Tibial artery (tissue), 4 donors: ENCODE data around the gene GBE1.

ENCODE experiments used
- DNase-seq, 2 donors: peaks; one replicate each; pipeline ENCODE4 v3.0.0-alpha.2; 2019
- H3K27ac ChIP-seq, 2 donors: fragments of 200-600 bp; sonication (generic) in 1 of 2; 1 replicate in 1 of 2; 2 replicates in 1 of 2; pipeline ENCODE4 v1.5.1; 2018 to 2019; ENCODE audit warnings: mild to moderate bottlenecking in 1 of 2
- H3K27me3 ChIP-seq, 2 donors: fragments of 200-600 bp; sonication (generic) in 1 of 2; one replicate each; pipeline versions ENCODE4 v1.5.1 to v1.6.0; 2016 to 2019
- H3K36me3 ChIP-seq, 3 donors: fragments of 200-600 bp; sonication (generic) in 2 of 3; one replicate each; pipeline ENCODE4 v1.5.1; 2016 to 2019; ENCODE audit warnings: mild to moderate bottlenecking in 2 of 3
- H3K4me1 ChIP-seq, 4 donors: fragments of 200-600 bp; sonication (generic) in 2 of 4; 1 replicate in 3 of 4; 2 replicates in 1 of 4; pipeline ENCODE4 v1.5.1; 2016 to 2019
- H3K4me3 ChIP-seq, 2 donors: fragments of 200-600 bp; sonication (generic) in 1 of 2; 1 replicate in 1 of 2; 2 replicates in 1 of 2; pipeline ENCODE4 v1.5.1; 2018 to 2019; ENCODE audit warnings: mild to moderate bottlenecking in 2 of 2
- H3K9me3 ChIP-seq, 3 donors: fragments of 200-600 bp; sonication (generic) in 1 of 3; one replicate each; pipeline ENCODE4 v1.5.1; 2016 to 2019
- CTCF ChIP-seq, 2 experiments: fragments of 200-600 bp in 1 of 2; fragments of 450-650 bp in 1 of 2; IDR thresholded peaks; one replicate each; pipeline ENCODE4 v1.5.1; 2017 to 2019; ENCODE audit warnings: antibody characterized with exemption in 2 of 2, mild to moderate bottlenecking in 1 of 2, moderate library complexity in 1 of 2
- intact Hi-C: fragments of 100-400 bp; cut with DNase I; formaldehyde crosslinking; loops from one replicate; pipeline ENCODE4 v1.15.0; 2023; ENCODE audit warnings: low total_unique reads

Gene GBE1

GRCh38 chr3:81689617-81690016, 71.8 kb downstream of the GBE1 start:
- Histone ChIP-seq H3K4me1 (peaks cover 0 to 4% (median 0%) of the 10 kb centered on the region in 4 donors), H3K4me3 (no peak overlapping the region), H3K36me3 (peaks cover 4 to 10% (median 5%) of the 10 kb centered on the region in 3 donors), H3K27ac (no peak overlapping the region), H3K9me3 (no peaks in the 10 kb centered on the region), H3K27me3 (no peaks in the 10 kb centered on the region)
- no peak for DNase-seq
- intact Hi-C loops, result no loop called here
- TF ChIP-seq CTCF (IDR thresholded peaks at IDR 0.05), result no peak

- Histone ChIP-seq H3K36me3 (peaks cover 0 to 17% (median 10%) of the 10 kb centered on the region in 3 donors), H3K4me1 (peaks cover 0 to 6% (median 0%) of the 10 kb centered on the region in 4 donors), H3K27me3 (no peaks in the 10 kb centered on the region), H3K27ac (no peak overlapping the region), H3K9me3 (no peaks in the 10 kb centered on the region), H3K4me3 (no peak overlapping the region)
- intact Hi-C loops, result no loop called here
- TF ChIP-seq CTCF (IDR thresholded peaks at IDR 0.05), result no peak
- DNase-seq, result no peak
Observed at GRCh38 chr3:81684751-81685395, 76.6 kb downstream of the GBE1 start.

GRCh38 chr3:81676706-81677456, 84.6 kb downstream of the GBE1 start:
- H3K27ac ChIP-seq, result no peak overlapping the region
- peaks cover 0 to 6% (median 0%) of the 10 kb centered on the region in 4 donors for H3K4me1 ChIP-seq
- TF ChIP-seq CTCF (IDR thresholded peaks at IDR 0.05), result no peak
- H3K9me3 ChIP-seq, result no peaks in the 10 kb centered on the region
- peaks cover 0 to 8% (median 0%) of the 10 kb centered on the region in 3 donors for H3K36me3 ChIP-seq
- no peak overlapping the region for H3K4me3 ChIP-seq
- intact Hi-C loops, result no loop called here
- H3K27me3 ChIP-seq, result no peaks in the 10 kb centered on the region
- DNase-seq, result no peak

- Histone ChIP-seq H3K4me1 (peaks cover 0 to 6% (median 0%) of the 10 kb centered on the region in 4 donors), H3K27ac (no peak overlapping the region), H3K36me3 (peaks cover 0 to 4% (median 0%) of the 10 kb centered on the region in 3 donors), H3K4me3 (no peak overlapping the region), H3K9me3 (no peaks in the 10 kb centered on the region), H3K27me3 (no peaks in the 10 kb centered on the region)
- intact Hi-C loops, result no loop called here
- TF ChIP-seq CTCF (IDR thresholded peaks at IDR 0.05), result no peak
- DNase-seq, result no peak
Observed at GRCh38 chr3:81674690-81675089, 86.8 kb downstream of the GBE1 start.

GRCh38 chr3:81668283-81668682, 93.2 kb downstream of the GBE1 start:
- Histone ChIP-seq H3K4me1 (peaks cover 0 to 20% (median 4%) of the 10 kb centered on the region in 4 donors), H3K27me3 (no peaks in the 10 kb centered on the region), H3K36me3 (peaks cover 0 to 4% (median 0%) of the 10 kb centered on the region in 3 donors), H3K4me3 (no peak overlapping the region), H3K27ac (no peak overlapping the region), H3K9me3 (no peaks in the 10 kb centered on the region)
- no peak for TF ChIP-seq CTCF (IDR thresholded peaks at IDR 0.05)
- intact Hi-C loops, result loop anchor here (10.0 kb wide), 1 partner anchor 467 kb away; no protein-coding TSS in a partner anchor
- no peak for DNase-seq
